ENCODE results near the gene MRM2.

GRCh38 chr7:2199528-2199927, 42.5 kb downstream of the MRM2 start:
- TF ChIP-seq MAX (CRISPR knock-in tag; IDR thresholded peaks at IDR 0.05) (no peak), ZNF512 (CRISPR knock-in tag; IDR thresholded peaks at IDR 0.05; ENCODE audit: borderline replicate concordance) (no peak)

Measured in WTC11 (cell line).